Osteoblast (primary cell): ENCODE results near the gene CBFA2T3. TPM values are rescaled to one million over a fixed set of nuclear protein-coding genes. Genes with fewer than 3 reads are reported as not detected.

ENCODE experiments used
- DNase-seq: peaks from one replicate; pipeline ENCODE4 v3.0.0; 2011; ENCODE audit warnings: low spot score, mixed read lengths; ENCODE audit not compliant: insufficient read length; ENCODE audit errors: missing footprints
- H2AFZ ChIP-seq: 2 replicates; pipeline ENCODE4 v1.6.0; 2011; ENCODE audit warnings: mild to moderate bottlenecking, low read length
- H3K27ac ChIP-seq: 2 replicates; pipeline ENCODE4 v1.5.1; 2011; ENCODE audit warnings: mild to moderate bottlenecking, low read depth, low read length, moderate library complexity
- H3K27me3 ChIP-seq: 2 replicates; pipeline ENCODE4 v1.6.0; 2012; ENCODE audit warnings: mild to moderate bottlenecking, control low read depth, inconsistent platforms, low read length, moderate library complexity; ENCODE audit not compliant: insufficient read depth
- H3K36me3 ChIP-seq: 2 replicates; pipeline ENCODE4 v1.5.1; 2011; ENCODE audit warnings: mild to moderate bottlenecking, low read length, control low read depth, moderate library complexity; ENCODE audit not compliant: insufficient read depth
- H3K4me1 ChIP-seq: 2 replicates; pipeline ENCODE4 v1.5.1; 2011; ENCODE audit warnings: mild to moderate bottlenecking, low read length, control low read depth, moderate library complexity; ENCODE audit not compliant: insufficient read depth
- H3K4me2 ChIP-seq: 2 replicates; pipeline ENCODE4 v1.6.0; 2011; ENCODE audit warnings: mild to moderate bottlenecking, low read length; ENCODE audit not compliant: insufficient read depth
- H3K4me3 ChIP-seq: fragments of 200-600 bp; sonication (generic); 3 replicates; pipeline ENCODE4 v1.5.1; 2012; ENCODE audit warnings: mild to moderate bottlenecking, low read length, inconsistent platforms; ENCODE audit not compliant: insufficient read depth
- H3K79me2 ChIP-seq: 2 replicates; pipeline ENCODE4 v1.6.0; 2012; ENCODE audit warnings: mild to moderate bottlenecking, low read length, control low read depth, inconsistent platforms; ENCODE audit not compliant: insufficient read depth
- H3K9me3 ChIP-seq: 2 replicates; pipeline ENCODE4 v1.5.1; 2011; ENCODE audit warnings: low read depth, low read length, control low read depth
- H4K20me1 ChIP-seq: 2 replicates; pipeline ENCODE4 v1.6.0; 2012; ENCODE audit warnings: mild to moderate bottlenecking, low read length, control low read depth; ENCODE audit not compliant: insufficient read depth
- CTCF ChIP-seq: IDR thresholded peaks from 2 replicates; pipeline ENCODE4 v1.5.1; 2011; ENCODE audit warnings: mild to moderate bottlenecking, low read depth, low read length, moderate library complexity; ENCODE audit errors: extremely low read depth
- total RNA-seq: library from RNA; depleted of rRNA; stranded (reverse); fragments of >200 nt; gene quantifications from 2 replicates; pipeline ENCODE4 v1.2.3, GENCODE V29; 2012

The CBFA2T3 gene
- total RNA-seq, 1 donor = not detected

DNA sequence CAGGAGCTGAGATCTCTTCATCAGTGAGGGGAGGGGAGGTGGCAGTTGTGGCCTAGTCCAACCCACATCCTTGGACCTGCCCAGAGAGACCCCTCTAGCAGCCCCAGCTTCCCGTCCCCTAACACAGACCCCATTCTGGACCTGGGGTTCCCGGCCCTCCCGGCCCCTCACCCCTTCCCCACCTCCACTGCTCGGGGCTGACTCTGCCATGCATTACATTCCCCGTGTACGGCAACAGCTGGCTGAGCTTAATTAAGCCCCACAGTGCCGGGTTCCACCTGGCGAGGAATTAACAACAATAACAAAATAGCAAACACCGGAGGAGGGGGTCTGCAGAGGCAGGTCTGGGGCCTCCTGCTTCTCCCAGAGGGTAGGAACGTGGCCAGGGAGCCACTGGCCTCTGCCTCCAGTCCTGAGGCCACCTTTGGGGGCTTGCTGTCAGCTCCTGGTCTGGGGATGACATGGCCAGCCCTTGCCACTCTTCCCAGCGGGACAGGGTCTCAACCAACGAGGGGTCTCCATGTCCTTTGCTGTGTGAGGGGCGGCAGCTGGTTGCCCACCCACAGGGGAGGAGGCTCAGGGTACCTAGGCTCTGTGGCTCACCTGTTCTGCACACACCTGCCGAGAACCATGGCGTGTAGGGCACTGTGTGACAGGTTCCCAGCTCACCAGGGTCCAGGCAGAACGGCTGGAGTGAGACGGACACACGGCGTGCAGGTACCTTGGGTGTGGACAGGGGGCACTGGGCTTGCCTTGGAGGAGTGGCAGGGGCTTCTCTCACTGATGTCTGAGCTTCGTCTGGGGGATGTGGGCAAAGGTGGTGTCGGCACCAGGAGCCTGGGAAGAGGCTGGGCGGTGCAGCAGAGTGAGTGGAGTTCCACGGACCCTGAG is 46.9 kb upstream of the CBFA2T3 start:
- Histone ChIP-seq H3K36me3 (no peaks in the 10 kb centered on the region), H3K4me3 (no peak overlapping the region), H2AFZ (no peak overlapping the region), H4K20me1 (no peaks in the 10 kb centered on the region), H3K79me2 (no peaks in the 10 kb centered on the region), H3K27me3 (no peaks in the 10 kb centered on the region), H3K9me3 (no peaks in the 10 kb centered on the region), H3K4me2 (no peak overlapping the region), H3K4me1 (no peaks in the 10 kb centered on the region), H3K27ac (no peak overlapping the region)
- no peak for TF ChIP-seq CTCF
- peak; percentile 69 for DNase-seq

DNA sequence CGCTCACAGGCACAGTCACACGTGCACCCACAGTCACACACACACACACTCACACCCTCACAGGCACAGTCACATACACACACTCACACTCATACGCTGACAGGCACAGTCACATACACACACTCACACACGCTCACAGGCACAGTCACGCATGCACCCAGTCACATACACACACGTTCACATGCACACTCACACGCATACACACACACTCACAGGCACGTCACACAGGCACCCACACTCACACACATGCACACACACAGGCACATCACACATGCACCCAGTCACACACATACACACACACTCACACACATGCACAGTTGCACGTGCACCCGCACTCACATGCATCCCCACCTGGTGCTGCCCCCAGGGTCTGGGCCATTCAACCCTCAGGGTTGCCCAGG is 46.1 kb upstream of the CBFA2T3 start:
- Histone ChIP-seq H3K4me1 (no peaks in the 10 kb centered on the region), H3K4me3 (no peak overlapping the region), H4K20me1 (no peaks in the 10 kb centered on the region), H3K27ac (no peak overlapping the region), H3K36me3 (no peaks in the 10 kb centered on the region), H2AFZ (no peak overlapping the region), H3K4me2 (no peak overlapping the region), H3K9me3 (no peaks in the 10 kb centered on the region), H3K27me3 (no peaks in the 10 kb centered on the region), H3K79me2 (no peaks in the 10 kb centered on the region)
- no peak for DNase-seq
- TF ChIP-seq CTCF = no peak

GRCh38 chr16:89022051-89022836 is 45.2 kb upstream of the CBFA2T3 start:
- no peak for TF ChIP-seq CTCF

More at GRCh38 chr16:89022051-89022836, 45.2 kb upstream of the CBFA2T3 start:
- no peak overlapping the region for H3K4me2 ChIP-seq
- H3K4me3 ChIP-seq = no peak overlapping the region
- H3K79me2 ChIP-seq = no peaks in the 10 kb centered on the region
- no peaks in the 10 kb centered on the region for H3K9me3 ChIP-seq
- H4K20me1 ChIP-seq = no peaks in the 10 kb centered on the region
- no peaks in the 10 kb centered on the region for H3K27me3 ChIP-seq
- no peak overlapping the region for H2AFZ ChIP-seq
- peak; percentile 65 for DNase-seq
- no peaks in the 10 kb centered on the region for H3K36me3 ChIP-seq
- H3K27ac ChIP-seq = no peak overlapping the region
- H3K4me1 ChIP-seq = no peaks in the 10 kb centered on the region
